GM12872 (cell line): ENCODE results near the gene ALG3.

Experiments used
- CTCF ChIP-seq: IDR thresholded peaks from 3 replicates; pipeline ENCODE4 v1.5.1; 2011; ENCODE audit warnings: low read depth, mild to moderate bottlenecking, low read length, moderate library complexity; ENCODE audit not compliant: insufficient read depth

Gene ALG3

GRCh38 chr3:184230603-184231528 lies 17.9 kb downstream of the ALG3 start:
- TF ChIP-seq CTCF: no peak

- TF ChIP-seq CTCF: no peak
Measured at GRCh38 chr3:184230081-184230602, 18.6 kb downstream of the ALG3 start.

- TF ChIP-seq CTCF: 0 out of 3 replicates have a peak, but pooled peaks have one; percentile 7
Measured at GRCh38 chr3:184229394-184230080, 19.2 kb downstream of the ALG3 start, which contains the start of gene VWA5B2. TSS of gene VWA5B2 (plus strand) at chr3:184229585. CDS start at chr3:184230529, 944 bp downstream.

- no peak for TF ChIP-seq CTCF
Measured at GRCh38 chr3:184228376-184229137, 20.2 kb downstream of the ALG3 start.

GRCh38 chr3:184227481-184227935 lies 21.3 kb downstream of the ALG3 start:
- TF ChIP-seq CTCF: peak; percentile 97

- TF ChIP-seq CTCF: no peak
Measured at GRCh38 chr3:184223946-184224345, 24.8 kb downstream of the ALG3 start.

- no peak for TF ChIP-seq CTCF
Measured at GRCh38 chr3:184222521-184222920, 26.2 kb downstream of the ALG3 start.
